Measurements from ENCODE around the gene TXNDC12. TPM values are rescaled to one million over a fixed set of nuclear protein-coding genes. Genes with fewer than 3 reads are reported as not detected.
A peak's percentile ranks its signal among the peaks of the same experiment; 100 is the strongest.
"Not testable (repeated sequence)": the region's sequence is repeated elsewhere in the genome, so short reads cannot be mapped to it uniquely, and the experiment has no call there.

TXNDC12 gene
- polyA plus RNA-seq, 6 donors from 2014 or later: 67.9 to 98.7 (median 82.6) TPM

- not testable (repeated sequence) for H3K36me3 Mint-ChIP-seq; H3K4me3 Mint-ChIP-seq; H3K4me1 Mint-ChIP-seq; H3K9me3 Mint-ChIP-seq; DNase-seq; ATAC-seq (ENCODE audit: low read depth in 2 of 2); H3K27ac Mint-ChIP-seq
- H3K27me3 Mint-ChIP-seq: peaks cover 14 to 42% (median 25%) of the 10 kb centered on the region in 3 donors
Measured at GRCh38 chr1:52005548-52005947, 49.4 kb downstream of the TXNDC12 start.

DNA sequence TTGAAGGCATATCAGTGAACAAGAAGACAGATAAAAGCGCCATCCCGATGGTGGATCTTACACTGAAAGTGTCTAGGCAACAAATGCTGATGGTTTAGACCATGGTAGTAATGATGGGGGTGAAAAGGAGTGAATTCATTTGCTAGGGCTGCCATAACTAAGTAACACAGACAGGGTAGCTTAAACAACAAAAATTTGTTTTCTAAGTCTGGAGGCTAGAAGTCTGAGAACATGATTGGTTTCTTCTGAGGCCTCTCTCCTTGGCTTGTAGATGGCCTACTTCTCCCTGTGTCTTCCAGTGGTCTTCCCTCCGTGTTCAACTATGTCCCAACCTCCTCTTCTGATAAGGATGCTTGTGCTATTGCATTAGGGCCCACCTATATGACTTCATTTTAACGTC is 51.1 kb downstream of the TXNDC12 start:
- DNase-seq: no peak
- H3K27ac Mint-ChIP-seq: peak overlapping the region in 1 of 6 donors; percentile 30
- no peaks in the 10 kb centered on the region for H3K9me3 Mint-ChIP-seq
- no peak overlapping the region for H3K4me3 Mint-ChIP-seq
- H3K27me3 Mint-ChIP-seq: peaks cover 14 to 38% (median 22%) of the 10 kb centered on the region in 3 donors
- H3K4me1 Mint-ChIP-seq: peaks cover 0 to 2% (median 0%) of the 10 kb centered on the region in 3 donors
- ATAC-seq (ENCODE audit: low read depth in 2 of 2): no peak
- no peaks in the 10 kb centered on the region for H3K36me3 Mint-ChIP-seq

- peak; percentile 82 to 90 for ATAC-seq (ENCODE audit: low read depth in 2 of 2)
- Mint-ChIP-seq H3K4me3 (no peak overlapping the region), H3K36me3 (no peaks in the 10 kb centered on the region), H3K9me3 (no peaks in the 10 kb centered on the region), H3K27ac (peak overlapping the region in 1 of 6 donors; percentile 38), H3K27me3 (peaks cover 17 to 31% (median 23%) of the 10 kb centered on the region in 3 donors), H3K4me1 (peaks cover 0 to 2% (median 0%) of the 10 kb centered on the region in 3 donors)
- DNase-seq: peak; percentile 62
Measured at GRCh38 chr1:52002038-52002917, 52.7 kb downstream of the TXNDC12 start.

DNA sequence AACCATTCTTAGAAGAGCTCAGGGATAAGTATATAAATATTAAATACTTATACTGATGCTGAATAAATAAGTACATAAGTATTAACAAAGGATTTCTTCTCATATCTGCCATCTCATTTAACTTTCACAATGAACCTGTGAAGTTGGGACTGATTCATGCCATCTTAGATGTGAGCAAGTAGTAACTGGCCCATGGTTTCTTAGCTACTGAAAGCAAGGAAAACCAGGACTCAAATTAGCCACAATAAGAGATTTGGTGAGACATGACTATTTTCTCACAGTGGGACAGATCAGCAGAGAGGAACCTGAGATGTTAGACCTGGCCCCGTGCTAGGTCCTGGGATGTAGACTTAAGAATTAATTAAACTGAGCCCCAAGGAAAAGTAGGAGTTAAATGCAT is 56.3 kb downstream of the TXNDC12 start:
- no peaks in the 10 kb centered on the region for H3K4me1 Mint-ChIP-seq
- no peaks in the 10 kb centered on the region for H3K9me3 Mint-ChIP-seq
- ATAC-seq (ENCODE audit: low read depth in 2 of 2) (no peak), DNase-seq (no peak)
- peak overlapping the region in 1 of 6 donors; percentile 44 for H3K27ac Mint-ChIP-seq
- H3K36me3 Mint-ChIP-seq: no peaks in the 10 kb centered on the region
- peaks cover 15 to 29% (median 18%) of the 10 kb centered on the region in 3 donors for H3K27me3 Mint-ChIP-seq
- no peak overlapping the region for H3K4me3 Mint-ChIP-seq

DNA sequence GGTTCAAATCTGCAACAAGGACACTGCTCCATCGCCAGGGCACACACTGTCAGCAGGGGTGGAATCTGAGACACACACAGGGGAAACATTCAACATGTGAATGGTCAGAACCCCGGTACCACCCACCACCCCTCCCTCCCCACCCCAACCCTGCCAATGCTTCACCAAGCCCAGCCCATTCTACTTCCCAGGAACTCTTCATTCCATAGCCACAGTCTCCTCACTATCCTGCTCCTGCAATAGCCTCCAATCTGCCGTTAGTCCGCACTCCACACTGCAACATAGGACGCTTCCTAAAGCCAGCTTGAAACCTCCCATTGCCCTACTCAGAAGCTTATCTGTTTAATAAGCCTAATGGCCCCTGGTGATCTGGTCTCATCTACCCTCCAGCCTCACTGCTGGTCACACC is 57.0 kb downstream of the TXNDC12 start:
- peaks cover 18 to 36% (median 24%) of the 10 kb centered on the region in 3 donors for H3K27me3 Mint-ChIP-seq
- no peak for DNase-seq
- H3K4me3 Mint-ChIP-seq: no peak overlapping the region
- H3K4me1 Mint-ChIP-seq: no peaks in the 10 kb centered on the region
- H3K9me3 Mint-ChIP-seq: no peaks in the 10 kb centered on the region
- ATAC-seq (ENCODE audit: low read depth in 2 of 2): no peak
- H3K27ac Mint-ChIP-seq: no peak overlapping the region
- H3K36me3 Mint-ChIP-seq: no peaks in the 10 kb centered on the region

GRCh38 chr1:51990478-51990965 is 64.5 kb downstream of the TXNDC12 start, which contains the start of gene RAB3B:
Gene RAB3B (minus strand): TSS chr1:51990700. CDS start chr1:51977117, 13,583 bp downstream.
- ATAC-seq (ENCODE audit: low read depth in 2 of 2) (peak; percentile 88 to 90), DNase-seq (peak; percentile 52)
- Mint-ChIP-seq H3K36me3 (peaks cover 0 to 9% of the 10 kb centered on the region in 2 donors), H3K4me3 (peak within 1 kb of the TSS; percentile 43 to 90 (median 86)), H3K27ac (peak within 1 kb of the TSS in 2 of 6 donors; percentile 77 to 85), H3K9me3 (peaks cover 0 to 3% (median 0%) of the 10 kb centered on the region in 7 donors), H3K4me1 (peaks cover 10 to 21% (median 16%) of the 10 kb centered on the region in 3 donors), H3K27me3 (peaks cover 41 to 55% (median 50%) of the 10 kb centered on the region in 3 donors)

DNA sequence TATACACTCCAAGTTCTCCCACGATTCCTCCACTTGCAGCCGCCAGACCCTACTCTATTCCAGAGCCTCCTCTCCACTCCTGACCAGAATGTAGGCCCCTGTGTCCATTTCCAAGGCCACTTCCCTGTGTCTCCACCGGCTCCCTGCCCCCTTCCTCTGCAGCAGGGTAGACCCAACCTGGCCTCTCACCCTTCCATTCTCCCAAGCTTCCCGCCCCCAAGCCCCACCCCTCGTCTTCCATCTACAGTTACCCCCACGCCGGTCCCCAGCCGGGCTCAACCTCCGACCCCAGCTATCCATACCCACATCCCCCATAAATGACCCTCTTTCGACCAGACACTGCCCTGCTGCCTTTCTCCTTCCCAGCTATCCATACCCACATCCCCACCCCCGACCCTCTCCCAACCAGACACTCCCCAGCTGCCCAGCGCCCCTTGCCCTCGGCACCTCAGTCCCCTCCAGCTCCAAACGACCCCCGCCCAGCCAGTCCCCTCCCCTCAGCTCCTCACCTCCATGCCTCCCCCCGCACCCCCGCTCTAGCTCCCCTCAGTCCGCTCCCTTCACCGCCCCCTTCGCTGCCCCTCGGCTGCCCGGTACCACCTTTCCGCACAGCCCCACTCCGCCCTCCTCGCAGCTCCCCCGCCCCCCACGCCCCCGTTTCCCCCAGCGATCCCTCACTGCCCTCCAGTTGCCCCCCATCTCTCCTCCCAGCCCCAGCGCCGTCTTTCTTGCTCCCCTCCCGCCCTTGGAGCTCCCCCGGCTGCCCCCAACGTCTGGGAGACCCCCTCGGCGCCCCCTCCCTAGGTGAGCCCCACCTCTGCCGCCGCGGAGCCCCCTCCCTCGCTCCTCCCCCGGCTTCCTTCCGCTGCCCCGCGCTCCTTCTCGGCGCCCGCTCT is 65.2 kb downstream of the TXNDC12 start:
- DNase-seq (no peak), ATAC-seq (ENCODE audit: low read depth in 2 of 2) (no peak)
- H3K27me3 Mint-ChIP-seq: peaks cover 41 to 55% (median 50%) of the 10 kb centered on the region in 3 donors
- peaks cover 10 to 21% (median 16%) of the 10 kb centered on the region in 3 donors for H3K4me1 Mint-ChIP-seq
- peak overlapping the region in 2 of 6 donors; percentile 52 to 77 for H3K27ac Mint-ChIP-seq
- H3K4me3 Mint-ChIP-seq: peak overlapping the region; percentile 29 to 76 (median 68)
- peaks cover 0 to 3% (median 0%) of the 10 kb centered on the region in 7 donors for H3K9me3 Mint-ChIP-seq
- peaks cover 0 to 9% of the 10 kb centered on the region in 2 donors for H3K36me3 Mint-ChIP-seq

GRCh38 chr1:51988254-51988653 is 66.7 kb downstream of the TXNDC12 start:
- Mint-ChIP-seq H3K27ac (no peak overlapping the region), H3K27me3 (peaks cover 37 to 45% (median 40%) of the 10 kb centered on the region in 3 donors), H3K4me3 (peak overlapping the region in 1 of 8 donors; percentile 23), H3K4me1 (peaks cover 10 to 21% (median 16%) of the 10 kb centered on the region in 3 donors), H3K9me3 (peaks cover 0 to 3% (median 0%) of the 10 kb centered on the region in 7 donors), H3K36me3 (peaks cover 0 to 9% of the 10 kb centered on the region in 2 donors)
- ATAC-seq (ENCODE audit: low read depth in 2 of 2): no peak
- no peak for DNase-seq

DNA sequence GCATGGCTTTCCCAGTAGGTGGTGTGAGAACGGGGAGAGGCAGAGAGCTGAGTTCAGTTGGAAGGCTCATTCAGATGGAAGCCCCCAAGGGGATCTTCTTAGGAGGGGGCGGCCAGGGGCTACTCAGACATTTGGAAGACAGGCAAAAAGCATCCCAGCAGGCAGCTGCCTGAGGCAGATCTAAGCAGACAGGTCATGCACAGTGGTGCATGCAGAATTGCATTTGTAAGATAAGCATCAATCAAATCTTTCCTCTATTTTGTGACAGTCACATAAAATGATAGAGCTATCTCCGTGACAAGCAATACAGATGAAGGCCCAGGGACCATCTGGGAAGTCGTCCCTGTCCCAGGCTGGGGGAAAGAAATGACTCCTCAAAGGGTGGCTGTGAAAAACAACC is 68.3 kb downstream of the TXNDC12 start:
- Mint-ChIP-seq H3K27me3 (peaks cover 21 to 30% (median 25%) of the 10 kb centered on the region in 3 donors), H3K9me3 (no peaks in the 10 kb centered on the region), H3K4me3 (no peak overlapping the region), H3K36me3 (no peaks in the 10 kb centered on the region), H3K4me1 (peaks cover 10 to 17% (median 13%) of the 10 kb centered on the region in 3 donors), H3K27ac (no peak overlapping the region)
- DNase-seq: no peak
- ATAC-seq (ENCODE audit: low read depth in 2 of 2): no peak

GRCh38 chr1:51982161-51982560 is 72.8 kb downstream of the TXNDC12 start:
- DNase-seq: no peak
- no peaks in the 10 kb centered on the region for H3K9me3 Mint-ChIP-seq
- no peak for ATAC-seq (ENCODE audit: low read depth in 2 of 2)
- no peak overlapping the region for H3K4me3 Mint-ChIP-seq
- H3K4me1 Mint-ChIP-seq: no peaks in the 10 kb centered on the region
- H3K27ac Mint-ChIP-seq: no peak overlapping the region
- H3K36me3 Mint-ChIP-seq: no peaks in the 10 kb centered on the region
- H3K27me3 Mint-ChIP-seq: peaks cover 0 to 7% (median 2%) of the 10 kb centered on the region in 3 donors

DNA sequence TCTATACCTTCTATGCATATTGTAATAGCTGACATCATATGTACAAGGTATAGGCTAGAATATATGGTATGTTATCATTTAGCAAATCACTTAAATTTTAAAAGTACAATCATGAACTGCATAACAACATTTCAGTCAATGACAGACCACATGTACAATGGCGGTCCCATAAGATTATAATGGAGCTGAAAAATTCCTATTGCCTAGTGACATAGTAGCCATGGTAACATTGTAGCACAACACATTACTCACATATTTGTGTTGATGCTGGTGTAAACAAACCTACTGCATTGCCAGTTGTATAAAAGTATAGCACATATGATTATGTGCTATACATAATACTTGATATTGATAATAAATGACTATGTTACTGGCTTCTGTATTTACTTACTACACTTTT is 73.4 kb downstream of the TXNDC12 start:
- no peaks in the 10 kb centered on the region for H3K9me3 Mint-ChIP-seq
- no peaks in the 10 kb centered on the region for H3K36me3 Mint-ChIP-seq
- ATAC-seq (ENCODE audit: low read depth in 2 of 2) (no peak), DNase-seq (no peak)
- H3K4me1 Mint-ChIP-seq: no peaks in the 10 kb centered on the region
- H3K4me3 Mint-ChIP-seq: no peak overlapping the region
- H3K27ac Mint-ChIP-seq: no peak overlapping the region
- peaks cover 0 to 7% (median 7%) of the 10 kb centered on the region in 3 donors for H3K27me3 Mint-ChIP-seq

DNA sequence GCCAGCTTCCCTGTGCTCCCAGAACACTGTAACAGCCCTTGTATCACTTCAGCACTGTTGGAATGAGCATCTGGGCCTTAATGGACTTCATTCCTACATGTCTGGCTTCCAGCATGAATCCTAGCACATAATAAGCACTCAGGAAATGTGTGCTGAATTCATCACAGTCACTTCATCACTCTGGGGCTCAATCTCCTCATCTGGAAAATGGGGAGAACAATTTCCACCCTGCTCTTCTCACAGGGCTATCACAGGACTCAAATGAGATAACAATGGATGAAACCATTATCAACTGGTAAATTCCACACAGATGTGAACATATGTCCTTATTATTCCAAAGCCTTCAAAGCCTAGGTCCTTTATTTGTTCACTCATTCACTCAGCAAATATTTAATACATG is 76.9 kb downstream of the TXNDC12 start:
- ATAC-seq (ENCODE audit: low read depth in 2 of 2) (no peak), DNase-seq (no peak)
- Mint-ChIP-seq H3K27ac (peak overlapping the region in 1 of 6 donors; percentile 21), H3K9me3 (no peaks in the 10 kb centered on the region), H3K4me3 (no peak overlapping the region), H3K36me3 (no peaks in the 10 kb centered on the region), H3K27me3 (peaks cover 0 to 7% (median 7%) of the 10 kb centered on the region in 3 donors), H3K4me1 (no peaks in the 10 kb centered on the region)

Measured in naive B cell (primary cell).